ENCODE data around the gene LARGE1. TPM values are rescaled to one million over a fixed set of nuclear protein-coding genes. Genes with fewer than 3 reads are reported as not detected.

Gene LARGE1
- total RNA-seq, 1 experiment from 2014 or later = 1.5 TPM

DNA sequence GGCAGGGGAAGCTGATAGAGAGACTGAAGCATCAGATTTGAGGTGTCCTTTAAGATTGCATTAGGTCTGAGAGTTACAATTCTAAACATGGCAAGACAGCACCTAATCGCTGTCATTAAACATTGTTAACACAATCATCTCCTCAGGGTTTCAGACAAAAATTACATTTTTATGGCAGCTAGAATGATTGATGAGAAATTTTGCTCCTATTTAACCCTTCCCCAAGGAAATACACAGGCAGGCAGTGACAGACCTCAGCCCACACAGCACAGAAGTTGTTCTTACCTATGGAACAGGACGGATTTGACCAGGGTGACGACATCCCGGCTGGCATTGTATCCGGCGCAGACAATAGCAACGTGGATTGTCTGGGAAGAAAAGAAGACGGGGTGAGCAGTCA is 294.3 kb downstream of the LARGE1 start:
- Histone ChIP-seq H3K4me1 (ENCODE audit: control insufficient read depth in 1 of 2, insufficient read depth in 2 of 2, low read length in 2 of 2) (no peaks in the 10 kb centered on the region), H3K36me3 (ENCODE audit: control insufficient read depth in 1 of 2, insufficient read depth in 2 of 2, low read length in 2 of 2) (no peaks in the 10 kb centered on the region), H2AFZ (ENCODE audit: low read depth, low read length, poor library complexity, severe bottlenecking) (no peak overlapping the region), H3K4me3 (replicated peaks in 1 of 2; ENCODE audit: low read depth in 1 of 2, low read length in 2 of 2) (no peak overlapping the region), H3K9me3 (ENCODE audit: control insufficient read depth in 1 of 2, insufficient read depth in 1 of 2, low read depth in 1 of 2, low read length in 2 of 2) (peaks cover 3 to 31% of the 10 kb centered on the region in 2 experiments; a peak in 2 of 4 replicates), H3K27ac (ENCODE audit: low read depth, low read length) (no peak overlapping the region), H4K20me1 (ENCODE audit: insufficient read depth) (no peaks in the 10 kb centered on the region), H3K27me3 (ENCODE audit: insufficient read depth, low read length) (no peaks in the 10 kb centered on the region), H3K4me2 (ENCODE audit: low read length) (no peak overlapping the region), H3K79me2 (ENCODE audit: insufficient read depth, low read length) (no peaks in the 10 kb centered on the region), H3K9ac (ENCODE audit: low read length) (no peak overlapping the region), H3K9me2 (ENCODE audit: insufficient read depth) (no peaks in the 10 kb centered on the region)
- ATAC-seq (no peak), DNase-seq (ENCODE audit: low read depth, low spot score) (no peak)
- intact Hi-C loops (cut with micrococcal nuclease) = loop anchor here (5.0 kb wide), 1 partner anchor 51 kb away; no protein-coding TSS in a partner anchor
- ChIA-PET RAD21 (ENCODE audit: low non-redundant PET in 1 of 2, low total read pairs in 2 of 2, uncharacterized antibody in 2 of 2, unreplicated experiment in 2 of 2) (no interaction called here), POLR2A (no interaction called here), CTCF (no interaction called here)
- TF ChIP-seq, protein P1, sequence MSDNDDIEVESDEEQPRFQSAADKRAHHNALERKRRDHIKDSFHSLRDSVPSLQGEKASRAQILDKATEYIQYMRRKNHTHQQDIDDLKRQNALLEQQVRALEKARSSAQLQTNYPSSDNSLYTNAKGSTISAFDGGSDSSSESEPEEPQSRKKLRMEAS (IDR thresholded peaks at IDR 0.05) = no peak
- TF ChIP-seq EGR1 (IDR thresholded peaks at IDR 0.05; ENCODE audit: low read depth) (no peak), ZNF274 (IDR thresholded peaks at IDR 0.05; ENCODE audit: low read depth, low read length) (no peak), SIN3A (IDR thresholded peaks at IDR 0.05; ENCODE audit: low read depth) (no peak), RAD21 (IDR thresholded peaks at IDR 0.05; ENCODE audit: low read depth) (no peak), CEBPB (IDR thresholded peaks at IDR 0.05; ENCODE audit: low read depth) (no peak), REST (IDR thresholded peaks at IDR 0.05; ENCODE audit: low read depth) (no peak), FOSL1 (IDR thresholded peaks at IDR 0.05; ENCODE audit: low read depth) (no peak), SRF (IDR thresholded peaks at IDR 0.05; ENCODE audit: low read depth) (no peak), EZH2 (IDR thresholded peaks at IDR 0.05) (no peak), CTCF (IDR thresholded peaks at IDR 0.05 in 2 of 3, conservative IDR thresholded peaks at IDR 0.05 in 1 of 3; ENCODE audit: borderline replicate concordance in 1 of 3, insufficient read depth in 1 of 3, low read depth in 2 of 3, low read length in 2 of 3) (no peak), CBX3 (IDR thresholded peaks at IDR 0.05; ENCODE audit: low read depth) (no peak), POLR2AphosphoS5 (IDR thresholded peaks at IDR 0.05; ENCODE audit: low read depth, low read length) (no peak)
- TF ChIP-seq, protein P2, sequence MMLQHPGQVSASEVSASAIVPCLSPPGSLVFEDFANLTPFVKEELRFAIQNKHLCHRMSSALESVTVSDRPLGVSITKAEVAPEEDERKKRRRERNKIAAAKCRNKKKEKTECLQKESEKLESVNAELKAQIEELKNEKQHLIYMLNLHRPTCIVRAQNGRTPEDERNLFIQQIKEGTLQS (IDR thresholded peaks at IDR 0.05) = no peak
- no TSS peak for BruUV-seq (replicated peaks)
